ENCODE results near the gene CEACAM5. TPM values are rescaled to one million over a fixed set of nuclear protein-coding genes. Genes with fewer than 3 reads are reported as not detected.

Gene CEACAM5
- total and polyA plus RNA-seq, 2 experiments from 2014 or later: 1.5 to 2.7 TPM

DNA sequence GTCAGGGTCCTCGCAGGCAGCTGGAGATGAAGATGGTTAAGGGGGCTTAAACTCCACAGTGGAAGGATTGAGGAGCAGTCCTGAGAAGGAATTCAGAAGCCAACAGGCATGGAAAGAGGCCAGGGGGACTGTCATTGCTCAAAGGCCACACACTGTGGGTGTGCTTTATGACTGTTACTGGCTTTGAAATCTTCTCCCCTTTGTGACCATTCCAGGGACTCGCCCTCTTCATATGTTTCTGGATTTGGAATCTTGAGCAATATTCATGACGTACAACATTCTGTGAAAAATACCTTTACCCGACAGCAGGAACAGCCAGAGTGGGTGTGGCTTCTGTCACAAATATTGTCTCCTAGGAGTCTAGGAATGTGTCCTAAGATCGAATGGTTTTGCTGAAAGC is 36.9 kb upstream of the CEACAM5 start:
- H3K4me2 ChIP-seq: no peak overlapping the region
- no peaks in the 10 kb centered on the region for H3K79me2 ChIP-seq
- TF ChIP-seq, protein P1, sequence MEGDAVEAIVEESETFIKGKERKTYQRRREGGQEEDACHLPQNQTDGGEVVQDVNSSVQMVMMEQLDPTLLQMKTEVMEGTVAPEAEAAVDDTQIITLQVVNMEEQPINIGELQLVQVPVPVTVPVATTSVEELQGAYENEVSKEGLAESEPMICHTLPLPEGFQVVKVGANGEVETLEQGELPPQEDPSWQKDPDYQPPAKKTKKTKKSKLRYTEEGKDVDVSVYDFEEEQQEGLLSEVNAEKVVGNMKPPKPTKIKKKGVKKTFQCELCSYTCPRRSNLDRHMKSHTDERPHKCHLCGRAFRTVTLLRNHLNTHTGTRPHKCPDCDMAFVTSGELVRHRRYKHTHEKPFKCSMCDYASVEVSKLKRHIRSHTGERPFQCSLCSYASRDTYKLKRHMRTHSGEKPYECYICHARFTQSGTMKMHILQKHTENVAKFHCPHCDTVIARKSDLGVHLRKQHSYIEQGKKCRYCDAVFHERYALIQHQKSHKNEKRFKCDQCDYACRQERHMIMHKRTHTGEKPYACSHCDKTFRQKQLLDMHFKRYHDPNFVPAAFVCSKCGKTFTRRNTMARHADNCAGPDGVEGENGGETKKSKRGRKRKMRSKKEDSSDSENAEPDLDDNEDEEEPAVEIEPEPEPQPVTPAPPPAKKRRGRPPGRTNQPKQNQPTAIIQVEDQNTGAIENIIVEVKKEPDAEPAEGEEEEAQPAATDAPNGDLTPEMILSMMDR (IDR thresholded peaks at IDR 0.05; ENCODE audit: poor library complexity): no peak
- TF ChIP-seq EZH2 (IDR thresholded peaks at IDR 0.05; ENCODE audit: borderline replicate concordance) (no peak), EZH2phosphoT487 (IDR thresholded peaks at IDR 0.05; ENCODE audit: low read depth, severe bottlenecking, unreplicated experiment) (no peak)
- DNase-seq (ENCODE audit: low spot score): no peak
- no peaks in the 10 kb centered on the region for H3K36me3 ChIP-seq (replicated peaks; ENCODE audit: insufficient read depth, low read depth)
- H3K9me2 ChIP-seq (replicated peaks; ENCODE audit: insufficient read depth): no peaks in the 10 kb centered on the region
- H3K4me1 ChIP-seq (ENCODE audit: insufficient read depth): no peaks in the 10 kb centered on the region
- no peaks in the 10 kb centered on the region for H3K27me3 ChIP-seq
- H4K20me1 ChIP-seq (ENCODE audit: insufficient read depth, poor library complexity, severe bottlenecking): no peaks in the 10 kb centered on the region
- 65% methylated on average over 5 of the region's 5 CpGs for WGBS (ENCODE audit: low lambda C conversion rate, missing lambda C conversion rate)
- no peak overlapping the region for H2AFZ ChIP-seq
- H3K4me3 ChIP-seq: no peak overlapping the region
- peaks cover 3% of the 10 kb centered on the region for H3K9me3 ChIP-seq (ENCODE audit: low read depth)
- H3K27ac ChIP-seq: no peak overlapping the region

DNA sequence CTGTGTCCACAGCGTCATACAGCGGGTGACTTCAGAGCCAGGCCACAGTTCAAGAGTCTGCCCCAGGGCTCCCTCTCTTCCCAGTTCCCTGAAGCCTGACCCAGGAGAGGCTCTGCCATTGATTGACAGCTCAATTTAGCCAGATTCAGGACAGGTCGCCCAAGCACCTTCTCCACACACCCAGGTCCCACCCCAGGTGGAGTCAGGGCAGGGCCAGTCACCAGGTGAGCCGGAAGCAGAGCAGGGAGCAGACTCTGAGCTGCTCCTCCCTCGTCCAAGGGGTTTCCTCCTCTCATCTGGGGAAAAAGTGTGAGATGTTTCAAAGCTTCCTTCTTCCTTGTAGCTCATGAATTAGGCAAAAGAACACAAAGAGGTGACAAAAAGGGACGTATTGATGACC is 26.0 kb upstream of the CEACAM5 start:
- Histone ChIP-seq H3K4me1 (ENCODE audit: insufficient read depth) (no peaks in the 10 kb centered on the region), H2AFZ (no peak overlapping the region), H4K20me1 (ENCODE audit: insufficient read depth, poor library complexity, severe bottlenecking) (no peaks in the 10 kb centered on the region), H3K4me3 (no peak overlapping the region), H3K27me3 (no peaks in the 10 kb centered on the region), H3K4me2 (no peak overlapping the region), H3K27ac (no peak overlapping the region), H3K36me3 (replicated peaks; ENCODE audit: insufficient read depth, low read depth) (no peaks in the 10 kb centered on the region), H3K79me2 (no peaks in the 10 kb centered on the region), H3K9me2 (replicated peaks; ENCODE audit: insufficient read depth) (no peaks in the 10 kb centered on the region), H3K9me3 (ENCODE audit: low read depth) (no peaks in the 10 kb centered on the region)
- 47% methylated on average over 6 of the region's 6 CpGs for WGBS (ENCODE audit: low lambda C conversion rate, missing lambda C conversion rate)
- no peak for DNase-seq (ENCODE audit: low spot score)
- TF ChIP-seq EZH2 (IDR thresholded peaks at IDR 0.05; ENCODE audit: borderline replicate concordance) (no peak), EZH2phosphoT487 (IDR thresholded peaks at IDR 0.05; ENCODE audit: low read depth, severe bottlenecking, unreplicated experiment) (no peak)
- TF ChIP-seq, protein P1 (IDR thresholded peaks at IDR 0.05; ENCODE audit: poor library complexity): no peak

DNA sequence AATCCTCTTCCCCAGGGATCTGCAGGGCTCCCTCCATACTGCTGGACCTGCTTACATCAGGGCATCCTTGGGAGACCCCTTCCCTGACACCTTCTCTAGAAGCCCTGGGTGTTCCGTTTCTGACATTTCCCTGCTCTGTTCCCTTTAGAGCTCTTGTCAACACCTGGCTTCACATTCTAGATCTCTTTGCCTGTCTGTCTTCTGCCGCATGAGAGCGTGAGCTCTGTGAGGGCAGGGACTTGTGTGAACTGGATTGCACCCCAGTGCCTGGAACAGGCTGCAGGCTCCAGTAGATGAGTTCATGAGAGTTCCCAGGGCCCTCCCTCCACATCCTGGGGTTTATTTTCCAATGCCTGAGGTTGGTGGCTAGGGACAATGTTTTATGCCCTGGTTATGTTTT is 21.0 kb upstream of the CEACAM5 start:
- 74% methylated on average over 3 of the region's 3 CpGs for WGBS (ENCODE audit: low lambda C conversion rate, missing lambda C conversion rate)
- Histone ChIP-seq H2AFZ (no peak overlapping the region), H3K79me2 (no peaks in the 10 kb centered on the region), H3K9me2 (replicated peaks; ENCODE audit: insufficient read depth) (no peaks in the 10 kb centered on the region), H4K20me1 (ENCODE audit: insufficient read depth, poor library complexity, severe bottlenecking) (no peaks in the 10 kb centered on the region), H3K4me1 (ENCODE audit: insufficient read depth) (no peaks in the 10 kb centered on the region), H3K4me2 (no peak overlapping the region), H3K9me3 (ENCODE audit: low read depth) (no peaks in the 10 kb centered on the region), H3K4me3 (no peak overlapping the region), H3K27ac (no peak overlapping the region), H3K27me3 (no peaks in the 10 kb centered on the region), H3K36me3 (replicated peaks; ENCODE audit: insufficient read depth, low read depth) (no peaks in the 10 kb centered on the region)
- DNase-seq (ENCODE audit: low spot score): no peak
- TF ChIP-seq, protein P1 (IDR thresholded peaks at IDR 0.05; ENCODE audit: poor library complexity): no peak

DNA sequence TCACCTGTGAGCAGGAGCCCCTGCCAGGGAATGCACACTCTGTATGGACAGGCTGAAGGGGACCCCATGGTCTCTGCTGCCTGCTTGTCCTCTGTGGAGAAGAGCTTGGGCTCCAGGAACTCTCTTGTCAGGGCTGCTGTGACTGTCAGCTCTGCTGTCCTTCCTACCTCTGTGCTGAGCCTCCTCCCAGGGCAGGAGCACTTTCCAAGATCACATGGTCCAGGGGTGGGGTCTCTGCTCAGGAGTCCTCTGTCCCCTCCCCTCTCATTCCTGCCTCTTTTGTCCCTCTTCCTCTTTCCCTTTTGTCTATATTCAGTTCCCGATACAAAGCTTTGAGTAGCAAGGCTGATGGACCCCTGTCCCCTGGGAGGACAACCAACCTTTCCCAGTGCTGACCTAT is 20.3 kb upstream of the CEACAM5 start, which contains the start of gene CEACAM7:
CEACAM7 (minus strand) TSS at position 173 of the 400 bp plus-strand sequence; CDS start at position 68, 105 bp downstream.
- TF ChIP-seq EZH2 (IDR thresholded peaks at IDR 0.05; ENCODE audit: borderline replicate concordance): no peak
- no peak for TF ChIP-seq EZH2phosphoT487 (IDR thresholded peaks at IDR 0.05; ENCODE audit: low read depth, severe bottlenecking, unreplicated experiment)
- TF ChIP-seq, protein P1 (IDR thresholded peaks at IDR 0.05; ENCODE audit: poor library complexity): no peak
- Histone ChIP-seq H3K9me3 (ENCODE audit: low read depth) (no peaks in the 10 kb centered on the region), H3K4me3 (no peak within 1 kb of the TSS), H4K20me1 (ENCODE audit: insufficient read depth, poor library complexity, severe bottlenecking) (no peaks in the 10 kb centered on the region), H3K4me1 (ENCODE audit: insufficient read depth) (no peaks in the 10 kb centered on the region), H3K36me3 (replicated peaks; ENCODE audit: insufficient read depth, low read depth) (no peaks in the 10 kb centered on the region), H3K9me2 (replicated peaks; ENCODE audit: insufficient read depth) (no peaks in the 10 kb centered on the region), H2AFZ (no peak within 1 kb of the TSS), H3K79me2 (no peaks in the 10 kb centered on the region), H3K4me2 (no peak within 1 kb of the TSS), H3K27me3 (no peaks in the 10 kb centered on the region), H3K27ac (no peak within 1 kb of the TSS)
- no peak for DNase-seq (ENCODE audit: low spot score)
- WGBS (ENCODE audit: low lambda C conversion rate, missing lambda C conversion rate): 83% methylated on average over 1 of the region's 1 CpG

All from hepatocyte (in vitro differentiated cells).